SK-N-SH treated with all-trans-retinoic acid at 6 μM for 48 hours (cell line): ENCODE data around the gene TUT1.

Source experiments
- ATAC-seq: fragments of 200-7000 bp; cut with Tn5 transposase; 3 replicates; pipeline ENCODE4 v1.9.1; 2020; ENCODE audit warnings: mild to moderate bottlenecking, moderate library complexity
- ARNTL ChIP-seq: fragments of 450-650 bp; formaldehyde crosslinking; IDR thresholded peaks from 2 replicates; pipeline ENCODE4 v1.5.0; 2020; ENCODE audit warnings: low read depth, mild to moderate bottlenecking, moderate library complexity, borderline replicate concordance
- BACH2 ChIP-seq: fragments of 250-450 bp; sonication (Bioruptor Pico); IDR thresholded peaks from 2 replicates; pipeline ENCODE4 v1.9.0; 2021; ENCODE audit warnings: mild to moderate bottlenecking, borderline replicate concordance
- CREB5 ChIP-seq: fragments of 250-450 bp; sonication (Bioruptor Pico); IDR thresholded peaks from 2 replicates; pipeline ENCODE4 v1.5.1; 2020; ENCODE audit warnings: low read depth, mild to moderate bottlenecking, moderate library complexity
- CSDC2 ChIP-seq: fragments of 250-450 bp; sonication (Bioruptor Pico); IDR thresholded peaks from 2 replicates; pipeline ENCODE4 v1.5.0; 2020; ENCODE audit warnings: mild to moderate bottlenecking, moderate library complexity
- CSRNP3 ChIP-seq: fragments of 250-450 bp; sonication (Bioruptor Pico); IDR thresholded peaks from 2 replicates; pipeline ENCODE4 v1.5.1; 2021; ENCODE audit warnings: mild to moderate bottlenecking, moderate library complexity
- ESRRG ChIP-seq: fragments of 250-450 bp; sonication (Bioruptor Pico); IDR thresholded peaks from 2 replicates; pipeline ENCODE4 v1.6.1; 2021; ENCODE audit warnings: mild to moderate bottlenecking
- GLIS3 ChIP-seq: fragments of 250-450 bp; sonication (Bioruptor Pico); IDR thresholded peaks from 2 replicates; pipeline ENCODE4 v1.5.0; 2020; ENCODE audit warnings: mild to moderate bottlenecking, moderate library complexity
- ISL1 ChIP-seq: fragments of 250-450 bp; sonication (Bioruptor Pico); IDR thresholded peaks from 2 replicates; pipeline ENCODE4 v2.1.2; 2022; ENCODE audit warnings: mild to moderate bottlenecking, moderate library complexity
- OSR1 ChIP-seq: fragments of 250-450 bp; sonication (Bioruptor Pico); IDR thresholded peaks from 2 replicates; pipeline ENCODE4 v1.8.0; 2022; ENCODE audit warnings: moderate library complexity, mild to moderate bottlenecking, inconsistent platforms
- POU6F1 ChIP-seq: fragments of 250-450 bp; sonication (Bioruptor Pico); IDR thresholded peaks from 2 replicates; pipeline ENCODE4 v1.8.0; 2021; ENCODE audit warnings: low read depth, mild to moderate bottlenecking, moderate library complexity, borderline replicate concordance
- PPARA ChIP-seq: fragments of 250-450 bp; sonication (Bioruptor Pico); IDR thresholded peaks from 2 replicates; pipeline ENCODE4 v1.5.0; 2020; ENCODE audit warnings: mild to moderate bottlenecking, borderline replicate concordance
- RARB ChIP-seq: fragments of 250-450 bp; sonication (Bioruptor Pico); IDR thresholded peaks from 2 replicates; pipeline ENCODE4 v1.8.0; 2021; ENCODE audit warnings: mild to moderate bottlenecking, moderate library complexity
- SNAI2 ChIP-seq: fragments of 250-450 bp; sonication (Bioruptor Pico); IDR thresholded peaks from 2 replicates; pipeline ENCODE4 v1.5.0; 2020; ENCODE audit warnings: mild to moderate bottlenecking, moderate library complexity
- TCF4 ChIP-seq: fragments of 250-450 bp; sonication (Bioruptor Pico); IDR thresholded peaks from 2 replicates; pipeline ENCODE4 v1.8.0; 2021; ENCODE audit warnings: mild to moderate bottlenecking, moderate library complexity, borderline replicate concordance
- TSHZ2 ChIP-seq: fragments of 250-450 bp; sonication (Bioruptor Pico); IDR thresholded peaks from 2 replicates; pipeline ENCODE4 v1.5.0; 2020; ENCODE audit warnings: mild to moderate bottlenecking, moderate library complexity
- ZC3H10 ChIP-seq: fragments of 250-450 bp; sonication (Bioruptor Pico); IDR thresholded peaks from 2 replicates; pipeline ENCODE4 v1.5.1; 2021; ENCODE audit warnings: mild to moderate bottlenecking, moderate library complexity
- ZFP3 ChIP-seq: fragments of 250-450 bp; sonication (Bioruptor Pico); IDR thresholded peaks from 2 replicates; pipeline ENCODE4 v1.5.0; 2020; ENCODE audit warnings: mild to moderate bottlenecking, moderate library complexity
- ZNF565 ChIP-seq: fragments of 450-650 bp; formaldehyde crosslinking; conservative IDR thresholded peaks from 2 replicates; pipeline ENCODE4 v1.5.0; 2020; ENCODE audit warnings: low read depth, mild to moderate bottlenecking, moderate library complexity
- ZNF70 ChIP-seq: fragments of 450-650 bp; formaldehyde crosslinking; IDR thresholded peaks from 2 replicates; pipeline ENCODE4 v1.5.0; 2020; ENCODE audit warnings: mild to moderate bottlenecking, moderate library complexity
- ZNF8 ChIP-seq: fragments of 450-650 bp; formaldehyde crosslinking; IDR thresholded peaks from 2 replicates; pipeline ENCODE4 v1.5.0; 2020; ENCODE audit warnings: mild to moderate bottlenecking, moderate library complexity

The TUT1 gene

GRCh38 chr11:62556108-62556874 is 35.0 kb downstream of the TUT1 start:
- TF ChIP-seq CSRNP3 (CRISPR knock-in tag) (no peak), SNAI2 (CRISPR knock-in tag) (no peak), PPARA (CRISPR knock-in tag) (no peak), ZC3H10 (CRISPR knock-in tag) (no peak), ZNF70 (CRISPR knock-in tag) (no peak), TSHZ2 (CRISPR knock-in tag) (no peak), POU6F1 (CRISPR knock-in tag) (no peak), TCF4 (CRISPR knock-in tag) (no peak), ZNF565 (CRISPR knock-in tag) (no peak), GLIS3 (CRISPR knock-in tag) (no peak), ARNTL (CRISPR knock-in tag) (no peak), RARB (CRISPR knock-in tag) (no peak), ISL1 (no peak), CREB5 (CRISPR knock-in tag) (no peak), CSDC2 (CRISPR knock-in tag) (no peak), BACH2 (no peak), ESRRG (no peak), ZFP3 (CRISPR knock-in tag) (no peak), ZNF8 (CRISPR knock-in tag) (no peak), OSR1 (CRISPR knock-in tag) (no peak)
- ATAC-seq, result peak; percentile 71

- TF ChIP-seq ZC3H10 (CRISPR knock-in tag) (no peak), POU6F1 (CRISPR knock-in tag) (no peak), CSDC2 (CRISPR knock-in tag) (no peak), PPARA (CRISPR knock-in tag) (no peak), TSHZ2 (CRISPR knock-in tag) (no peak), ESRRG (no peak), ZNF8 (CRISPR knock-in tag) (no peak), ZNF70 (CRISPR knock-in tag) (no peak), GLIS3 (CRISPR knock-in tag) (no peak), ZNF565 (CRISPR knock-in tag) (no peak)
- ATAC-seq, result peak; percentile 0; the same call in 1 of the 3 replicates
These were observed 35.7 kb downstream of the TUT1 start for GRCh38 chr11:62555464-62556107.
